MM.1S (cell line): Measurements from ENCODE around the gene ANK2.

Source experiments
- CTCF ChIP-seq: fragments of 300-600 bp; sonication (generic); IDR thresholded peaks from 2 replicates; pipeline ENCODE4 v1.5.1; 2016; ENCODE audit warnings: antibody characterized with exemption, low read length, mixed read lengths
- EZH2 ChIP-seq: fragments of 300-600 bp; sonication (generic); optimal IDR thresholded peaks from 2 replicates; pipeline ENCODE3; 2017; ENCODE audit warnings: low read depth, mild to moderate bottlenecking, antibody characterized with exemption, low read length, mixed read lengths

- TF ChIP-seq CTCF (no peak), EZH2 (no peak)
Observed at GRCh38 chr4:113109106-113109718, 59.8 kb downstream of the ANK2 start.
